ENCODE measurements around the gene KCNK15.
"Not testable (repeated sequence)": the region's sequence is repeated elsewhere in the genome, so short reads cannot be mapped to it uniquely, and the experiment has no call there.

KCNK15 gene

DNA sequence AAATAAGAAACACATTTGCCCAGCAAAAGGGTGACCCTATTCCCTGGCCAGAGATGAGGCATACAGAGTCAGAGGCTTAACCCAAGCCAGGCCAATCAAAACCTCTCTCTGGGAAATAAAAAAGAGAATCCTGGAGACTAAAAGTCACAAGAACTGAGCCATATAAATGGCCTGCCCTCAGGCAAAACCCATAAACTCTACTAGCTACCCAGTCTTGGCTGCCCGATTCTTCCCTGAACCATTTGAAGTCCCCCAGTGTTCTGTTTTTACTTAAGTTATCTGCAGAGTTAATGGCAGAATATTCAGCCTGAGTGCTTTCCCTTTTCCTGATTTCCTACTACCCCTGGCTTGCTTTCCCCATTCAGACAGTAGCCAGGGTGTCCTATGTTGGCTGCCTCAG, 13.9 kb downstream of the KCNK15 start:
- no peak for DNase-seq

- no peak for DNase-seq
Measured at GRCh38 chr20:44761423-44761822, 15.8 kb downstream of the KCNK15 start.

DNA sequence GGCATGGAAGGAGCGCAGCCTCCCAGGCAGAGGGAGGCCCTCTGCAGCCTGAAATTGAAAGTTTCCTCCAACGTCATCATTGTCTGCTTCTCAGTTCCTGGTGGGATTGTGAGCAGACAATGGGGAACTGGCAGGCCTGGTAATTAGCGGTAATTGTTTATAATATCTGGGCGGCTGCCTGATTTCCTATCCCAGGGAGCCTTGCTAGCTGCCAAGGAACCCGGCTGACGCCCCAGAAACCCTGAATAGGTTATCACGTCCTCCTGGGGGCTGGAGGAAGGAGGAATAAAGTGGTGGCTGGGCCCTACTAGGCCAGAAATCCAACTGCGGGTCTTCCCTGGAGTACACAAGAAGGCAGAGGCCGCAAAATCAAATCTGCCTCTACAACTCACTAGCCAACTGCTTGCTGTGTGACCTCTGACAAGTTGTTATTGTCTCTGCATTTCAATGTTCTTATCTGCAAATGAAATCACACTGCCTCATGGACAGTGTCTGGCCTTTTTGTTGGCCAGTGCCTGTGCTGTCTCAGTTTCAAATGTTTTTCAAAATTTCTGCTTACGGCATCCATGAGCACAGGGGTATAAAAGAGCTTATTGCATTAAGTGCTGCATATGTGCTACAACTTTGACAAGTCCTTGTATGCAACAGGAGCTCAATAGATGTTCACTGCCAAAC, 16.9 kb downstream of the KCNK15 start:
- DNase-seq, result no peak

DNA sequence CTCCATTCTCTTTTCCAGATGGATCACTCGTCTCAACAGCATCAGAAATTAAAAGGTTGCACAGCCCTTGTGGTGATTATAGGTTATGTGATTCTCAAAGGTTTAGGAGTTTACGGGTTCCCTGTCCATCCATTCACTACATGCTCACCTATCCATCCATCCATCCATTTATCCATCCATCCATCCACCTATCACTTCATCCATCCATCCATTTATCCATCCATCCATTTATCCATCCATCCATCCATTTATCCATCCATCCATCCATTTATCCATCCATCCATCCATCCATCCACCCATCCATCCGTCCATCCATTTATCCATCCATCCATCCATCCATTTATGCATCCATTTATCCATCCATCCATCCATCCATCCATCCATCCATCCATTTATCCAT, 18.1 kb downstream of the KCNK15 start:
- not testable (repeated sequence) for DNase-seq

DNA sequence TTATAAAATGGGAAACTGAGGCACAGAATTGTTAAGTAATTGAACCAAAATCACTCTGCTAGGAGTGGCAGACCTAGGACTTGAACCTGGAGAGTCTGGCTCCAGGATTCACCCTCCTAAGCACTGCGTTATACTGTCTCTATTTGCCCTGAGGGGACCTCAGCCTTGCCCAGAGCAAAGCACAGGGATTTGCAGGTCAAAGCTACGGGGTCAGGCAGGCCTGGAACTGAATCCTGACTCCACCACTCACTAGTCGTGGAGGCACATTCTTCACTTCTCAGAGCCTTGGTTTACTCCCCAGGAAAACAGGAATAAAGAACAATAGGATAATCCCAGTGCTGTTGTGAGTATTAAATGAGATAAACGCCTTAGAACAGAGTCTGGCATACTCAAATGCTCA, 19.4 kb downstream of the KCNK15 start:
- DNase-seq, result no peak

DNA sequence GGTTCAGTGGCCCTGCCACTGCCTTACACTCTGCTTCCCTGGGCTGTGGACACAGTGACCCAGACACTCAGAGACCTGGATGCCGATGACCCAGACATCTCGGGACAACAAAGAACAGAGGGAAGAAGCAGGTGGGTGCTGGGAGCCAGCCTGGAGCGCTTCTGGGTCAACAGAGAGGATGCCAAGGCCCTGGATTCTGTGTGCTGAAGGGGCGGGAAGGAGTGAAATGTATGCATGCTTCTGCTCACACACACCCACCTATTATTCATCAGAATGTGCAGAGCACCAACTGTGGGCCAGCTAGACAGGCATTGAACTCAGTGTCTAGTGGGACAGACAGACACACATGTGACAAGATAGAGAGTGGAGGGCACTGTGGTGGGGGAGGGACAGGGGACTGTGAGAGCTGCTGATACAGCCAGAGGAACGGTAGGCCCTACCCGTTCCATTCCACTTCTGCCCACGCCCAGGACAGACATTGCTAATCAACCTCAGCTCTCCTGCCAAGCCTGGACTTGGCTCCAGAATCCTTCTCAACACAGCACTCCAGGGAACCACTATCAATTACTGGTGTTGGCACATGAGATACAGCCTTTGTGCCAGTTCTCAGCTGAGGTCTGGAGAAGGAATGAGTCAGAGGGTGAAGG, 20.2 kb downstream of the KCNK15 start:
- no peak for DNase-seq

DNA sequence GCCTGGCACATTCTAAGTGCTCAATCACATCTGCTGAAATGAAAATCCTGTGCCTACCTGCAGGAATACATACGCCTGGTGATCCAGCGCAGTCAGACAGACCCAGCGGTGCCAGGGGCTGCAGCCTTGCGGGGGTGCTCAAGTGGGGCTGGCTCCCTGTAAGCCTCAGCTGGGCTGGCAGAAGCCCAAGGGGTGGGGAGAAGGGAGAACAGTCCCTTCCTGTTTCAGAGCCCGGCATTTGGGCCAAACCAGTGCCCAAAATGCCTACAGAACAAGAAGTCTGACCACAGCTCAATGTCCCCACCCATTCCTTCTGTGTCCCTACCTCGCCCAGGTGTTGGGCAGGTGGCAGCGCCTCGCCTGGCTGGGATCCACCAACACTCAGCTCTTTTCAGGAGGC, 22.6 kb downstream of the KCNK15 start:
- no peak for DNase-seq

DNA sequence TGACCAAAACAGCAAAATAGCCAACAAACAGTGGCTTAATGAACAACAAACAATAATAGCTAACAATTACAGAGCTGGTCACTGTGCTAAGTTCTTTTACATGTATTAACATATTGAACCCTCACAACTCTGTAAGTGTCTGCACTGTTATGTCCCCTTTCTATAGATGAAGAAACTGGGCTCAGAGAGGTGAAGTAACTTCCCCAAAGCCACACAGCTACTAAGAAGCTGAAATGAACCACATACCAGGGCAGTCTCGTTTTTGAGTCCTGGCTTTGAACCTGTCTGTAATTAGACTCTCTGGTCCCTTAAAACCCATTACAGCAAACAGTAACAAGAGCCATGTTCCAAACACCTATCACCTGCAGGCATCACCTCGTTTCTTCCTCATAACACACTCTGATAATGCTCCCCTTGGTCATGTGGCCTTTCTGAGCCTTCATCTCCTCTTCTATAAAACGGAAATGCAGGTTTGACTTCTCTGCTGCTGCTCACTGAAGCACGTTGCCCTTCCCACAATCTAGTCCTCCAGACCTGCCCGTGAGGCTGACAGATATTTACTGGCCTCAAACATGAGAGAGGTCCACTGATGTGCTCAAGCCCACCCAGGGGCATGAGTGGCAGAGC, 23.3 kb downstream of the KCNK15 start:
- no peak for DNase-seq

DNA sequence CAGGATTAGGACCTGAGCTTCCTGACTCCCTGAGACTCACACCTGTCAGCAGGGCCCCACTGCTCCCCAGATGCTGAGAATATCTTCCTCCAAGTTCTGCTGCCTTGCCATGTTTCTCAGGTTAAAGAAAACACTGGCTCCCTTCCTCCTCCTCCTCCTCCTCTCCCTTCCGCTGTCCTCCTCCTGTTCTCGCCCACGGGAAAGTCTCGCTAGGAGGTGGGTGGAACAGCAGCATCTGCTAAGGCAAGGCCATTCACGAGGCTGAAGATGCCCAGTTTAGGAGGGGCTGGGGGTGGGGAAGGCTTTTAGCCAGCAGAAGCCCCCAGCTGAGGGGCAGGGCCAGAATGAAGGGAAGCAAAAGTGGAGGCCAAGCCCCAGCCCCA, 23.8 kb downstream of the KCNK15 start:
- no peak for DNase-seq

- no peak for DNase-seq
Measured at GRCh38 chr20:44770484-44771171, 25.0 kb downstream of the KCNK15 start.

DNA sequence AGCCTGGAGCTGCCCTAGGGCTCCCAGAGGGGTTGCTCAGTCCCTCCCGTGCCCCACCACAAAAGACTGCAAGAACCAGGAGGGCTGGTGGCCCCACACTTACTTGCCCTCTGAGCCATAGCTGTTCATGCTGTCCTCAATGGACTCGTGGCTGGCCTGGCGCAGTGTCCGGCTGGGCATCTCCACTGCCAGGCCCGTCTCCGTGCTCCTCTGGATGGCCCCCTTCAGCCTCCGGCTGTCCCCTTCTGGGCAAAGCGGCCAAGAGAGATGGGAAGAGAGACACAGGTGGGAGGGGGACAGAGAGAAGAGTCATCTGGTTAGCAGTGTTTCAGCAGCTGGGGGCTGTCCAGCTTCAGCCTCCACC, 25.5 kb downstream of the KCNK15 start:
- DNase-seq, result no peak

- no peak for DNase-seq
Measured at GRCh38 chr20:44772636-44773035, 27.0 kb downstream of the KCNK15 start.

DNA sequence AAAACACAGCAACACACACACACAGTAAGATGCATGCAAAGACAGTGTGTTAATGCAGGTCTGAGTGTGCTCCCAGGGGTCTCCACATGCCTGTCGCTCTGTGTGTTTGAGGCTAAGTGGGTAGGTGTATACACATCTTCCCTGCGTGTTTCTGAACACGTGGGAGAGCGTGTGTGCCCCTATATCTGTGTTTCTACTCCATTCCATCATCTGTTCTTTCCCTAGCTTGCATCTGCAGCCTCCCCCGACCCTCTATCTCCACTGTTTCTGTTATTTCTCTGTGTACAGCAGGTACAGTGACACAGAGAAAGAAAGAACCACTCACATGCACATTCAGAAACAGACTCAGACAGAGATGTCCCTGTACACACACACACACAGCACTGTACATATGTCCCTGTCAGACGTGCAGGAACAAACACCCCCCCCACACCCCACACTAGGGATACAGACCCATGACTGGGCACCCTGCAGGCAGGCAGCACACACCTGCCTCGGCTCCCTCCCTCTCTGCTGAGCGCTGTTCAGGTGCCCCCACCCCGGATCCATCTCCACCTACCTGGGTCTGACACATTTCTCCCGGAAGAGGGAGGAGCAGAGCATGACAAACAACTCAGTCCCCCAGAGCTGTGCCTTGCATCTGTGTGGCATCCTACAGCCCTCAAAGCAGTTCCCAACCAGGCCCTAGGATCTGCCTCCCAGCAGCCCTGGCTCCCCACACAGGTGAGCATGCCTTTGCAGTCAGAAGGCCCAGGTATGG, 27.6 kb downstream of the KCNK15 start:
- DNase-seq, result no peak

GRCh38 chr20:44776980-44777379, 31.3 kb downstream of the KCNK15 start:
- DNase-seq, result no peak

GRCh38 chr20:44780226-44780625, 34.6 kb downstream of the KCNK15 start:
- no peak for DNase-seq

DNA sequence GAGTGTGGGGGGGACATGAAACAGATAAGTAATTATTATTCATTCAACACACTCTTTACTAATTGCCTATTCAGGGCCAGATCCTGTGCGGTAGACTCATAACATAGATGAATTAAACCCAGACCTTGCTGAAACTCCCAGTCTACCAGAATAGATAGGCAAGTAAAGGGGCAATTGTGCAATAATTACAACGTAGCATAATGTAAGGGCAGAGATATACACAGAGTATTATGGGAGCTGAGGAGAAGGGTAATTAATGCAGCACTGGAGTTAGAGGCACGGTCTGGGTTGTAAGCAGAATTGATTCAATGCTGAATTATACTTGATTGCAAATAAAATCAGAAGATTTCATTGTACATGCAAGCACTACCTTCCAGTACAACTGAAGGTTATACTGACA, 35.5 kb downstream of the KCNK15 start:
- DNase-seq, result no peak

- DNase-seq, result no peak
Measured at GRCh38 chr20:44781791-44782190, 36.1 kb downstream of the KCNK15 start.

GRCh38 chr20:44784688-44785087, 39.0 kb downstream of the KCNK15 start:
- no peak for DNase-seq

GRCh38 chr20:44785768-44786167, 40.1 kb downstream of the KCNK15 start:
- DNase-seq, result no peak

DNA sequence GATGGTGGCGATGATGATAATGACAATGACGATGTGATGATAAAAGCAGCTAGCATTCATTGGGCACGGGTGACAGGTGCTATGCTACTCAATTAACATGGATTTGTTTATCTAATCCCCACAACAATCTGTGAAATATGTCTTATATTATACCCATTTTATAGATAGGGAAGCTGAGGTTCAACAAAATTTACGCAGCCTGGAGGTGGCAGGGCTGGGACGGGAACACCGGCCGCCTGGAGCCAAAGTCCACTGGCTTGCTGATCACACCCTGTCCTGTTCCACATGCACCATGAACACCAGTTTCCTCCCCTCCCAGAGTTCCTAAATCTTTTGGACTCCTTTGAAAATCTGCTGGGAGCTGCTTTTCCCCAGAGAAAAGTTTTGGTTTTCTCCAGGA, 41.6 kb downstream of the KCNK15 start:
- DNase-seq, result no peak

- no peak for DNase-seq
Measured at GRCh38 chr20:44788706-44789456, 43.2 kb downstream of the KCNK15 start.

GRCh38 chr20:44790638-44791393, 45.2 kb downstream of the KCNK15 start:
- no peak for DNase-seq
